Measurements from ENCODE around the gene AGMAT. TPM values are rescaled to one million over a fixed set of nuclear protein-coding genes. Genes with fewer than 3 reads are reported as not detected.

Gene AGMAT
- total RNA-seq, 2 experiments from 2014 or later, result 3.8 to 4.6 TPM

GRCh38 chr1:15574741-15575140 lies 10.1 kb downstream of the AGMAT start:
- CTCF ChIA-PET, result no interaction called here
- Mint-ChIP-seq H3K27ac (peak overlapping the region; percentile 38), H3K27me3 (no peaks in the 10 kb centered on the region), H3K9me3 (no peaks in the 10 kb centered on the region), H3K36me3 (ENCODE audit: low read depth) (peaks cover 51% of the 10 kb centered on the region), H3K4me1 (ENCODE audit: low read depth) (peaks cover 40% of the 10 kb centered on the region), H3K4me3 (no peak overlapping the region)
- Histone ChIP-seq H3K9me3 (ENCODE audit: control insufficient read depth in 1 of 2, insufficient read depth in 1 of 2, low read length in 2 of 2) (no peaks in the 10 kb centered on the region), H3K36me3 (ENCODE audit: insufficient read depth, low read length) (peaks cover 32% of the 10 kb centered on the region), H3K27ac (ENCODE audit: low read depth in 1 of 2, low read length in 2 of 2) (no peak overlapping the region), H3K4me3 (ENCODE audit: low read length) (no peak overlapping the region), H3K27me3 (ENCODE audit: control insufficient read depth in 1 of 2, insufficient read depth in 2 of 2, low read length in 2 of 2) (no peaks in the 10 kb centered on the region), H3K4me1 (ENCODE audit: insufficient read depth, low read length) (peaks cover 28% of the 10 kb centered on the region)
- TF ChIP-seq, protein P1, sequence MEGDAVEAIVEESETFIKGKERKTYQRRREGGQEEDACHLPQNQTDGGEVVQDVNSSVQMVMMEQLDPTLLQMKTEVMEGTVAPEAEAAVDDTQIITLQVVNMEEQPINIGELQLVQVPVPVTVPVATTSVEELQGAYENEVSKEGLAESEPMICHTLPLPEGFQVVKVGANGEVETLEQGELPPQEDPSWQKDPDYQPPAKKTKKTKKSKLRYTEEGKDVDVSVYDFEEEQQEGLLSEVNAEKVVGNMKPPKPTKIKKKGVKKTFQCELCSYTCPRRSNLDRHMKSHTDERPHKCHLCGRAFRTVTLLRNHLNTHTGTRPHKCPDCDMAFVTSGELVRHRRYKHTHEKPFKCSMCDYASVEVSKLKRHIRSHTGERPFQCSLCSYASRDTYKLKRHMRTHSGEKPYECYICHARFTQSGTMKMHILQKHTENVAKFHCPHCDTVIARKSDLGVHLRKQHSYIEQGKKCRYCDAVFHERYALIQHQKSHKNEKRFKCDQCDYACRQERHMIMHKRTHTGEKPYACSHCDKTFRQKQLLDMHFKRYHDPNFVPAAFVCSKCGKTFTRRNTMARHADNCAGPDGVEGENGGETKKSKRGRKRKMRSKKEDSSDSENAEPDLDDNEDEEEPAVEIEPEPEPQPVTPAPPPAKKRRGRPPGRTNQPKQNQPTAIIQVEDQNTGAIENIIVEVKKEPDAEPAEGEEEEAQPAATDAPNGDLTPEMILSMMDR (IDR thresholded peaks at IDR 0.05), result no peak
- no peak for DNase-seq
- no peak for ATAC-seq (ENCODE audit: poor library complexity)
- intact Hi-C loops (cut with DNase I, micrococcal nuclease), result loop anchor here in 1 of 2 experiments (5.0 kb wide), 1 partner anchor 47 kb away; the partner anchor contains the start of gene DNAJC16
- POLR2A ChIA-PET, result no interaction called here

- Histone ChIP-seq H3K9me3 (ENCODE audit: control insufficient read depth in 1 of 2, insufficient read depth in 1 of 2, low read length in 2 of 2) (no peaks in the 10 kb centered on the region), H3K27me3 (ENCODE audit: control insufficient read depth in 1 of 2, insufficient read depth in 2 of 2, low read length in 2 of 2) (no peaks in the 10 kb centered on the region), H3K4me1 (ENCODE audit: insufficient read depth, low read length) (peaks cover 16% of the 10 kb centered on the region), H3K36me3 (ENCODE audit: insufficient read depth, low read length) (peaks cover 42% of the 10 kb centered on the region), H3K27ac (ENCODE audit: low read depth in 1 of 2, low read length in 2 of 2) (no peak overlapping the region), H3K4me3 (ENCODE audit: low read length) (no peak overlapping the region)
- CTCF ChIA-PET, result interaction anchor here (1.0 kb wide), 1 partner anchor 142 kb away, joined by 3 read pairs; no protein-coding TSS in a partner anchor
- peaks cover 27% of the 10 kb centered on the region for H3K4me1 Mint-ChIP-seq (ENCODE audit: low read depth)
- ATAC-seq (ENCODE audit: poor library complexity) (no peak), DNase-seq (no peak)
- intact Hi-C loops (cut with DNase I, micrococcal nuclease), result no loop called here
- peak overlapping the region; percentile 27 for H3K27ac Mint-ChIP-seq
- TF ChIP-seq, protein P1 (IDR thresholded peaks at IDR 0.05), result no peak
- no peak overlapping the region for H3K4me3 Mint-ChIP-seq
- H3K27me3 Mint-ChIP-seq, result no peaks in the 10 kb centered on the region
- no peaks in the 10 kb centered on the region for H3K9me3 Mint-ChIP-seq
- POLR2A ChIA-PET, result no interaction called here
- peaks cover 52% of the 10 kb centered on the region for H3K36me3 Mint-ChIP-seq (ENCODE audit: low read depth)
Observed at GRCh38 chr1:15573477-15573876, 11.4 kb downstream of the AGMAT start.

- H3K27ac ChIP-seq (ENCODE audit: low read depth in 1 of 2, low read length in 2 of 2), result no peak overlapping the region
- intact Hi-C loops (cut with DNase I, micrococcal nuclease), result no loop called here
- Mint-ChIP-seq H3K4me1 (ENCODE audit: low read depth) (peaks cover 11% of the 10 kb centered on the region), H3K27me3 (no peaks in the 10 kb centered on the region), H3K27ac (peak overlapping the region; percentile 35), H3K36me3 (ENCODE audit: low read depth) (peaks cover 73% of the 10 kb centered on the region), H3K4me3 (no peak overlapping the region), H3K9me3 (no peaks in the 10 kb centered on the region)
- ChIA-PET CTCF (interaction anchor here (0.6 kb wide), 1 partner anchor 16 kb away, joined by 3 read pairs; no protein-coding TSS in a partner anchor), POLR2A (interaction anchor here (0.6 to 2.9 kb wide), 3 partner anchors 8 to 87 kb away, joined by 3 to 10 read pairs (median 4); partner anchors contain the start of gene AGMAT)
- peaks cover 63% of the 10 kb centered on the region for H3K36me3 ChIP-seq (ENCODE audit: insufficient read depth, low read length)
- ATAC-seq (ENCODE audit: poor library complexity) (no peak), DNase-seq (no peak)
- no peaks in the 10 kb centered on the region for H3K4me1 ChIP-seq (ENCODE audit: insufficient read depth, low read length)
- H3K27me3 ChIP-seq (ENCODE audit: control insufficient read depth in 1 of 2, insufficient read depth in 2 of 2, low read length in 2 of 2), result no peaks in the 10 kb centered on the region
- H3K4me3 ChIP-seq (ENCODE audit: low read length), result no peak overlapping the region
- H3K9me3 ChIP-seq (ENCODE audit: control insufficient read depth in 1 of 2, insufficient read depth in 1 of 2, low read length in 2 of 2), result no peaks in the 10 kb centered on the region
- TF ChIP-seq, protein P1 (IDR thresholded peaks at IDR 0.05), result no peak
Observed at GRCh38 chr1:15571266-15571665, 13.6 kb downstream of the AGMAT start.
